Neuronal stem cell (in vitro differentiated cells): ENCODE results near the gene YTHDF1.

Experiments used
- DNase-seq: peaks from one replicate; pipeline ENCODE4 v3.0.0-alpha.2; 2013; ENCODE audit warnings: low spot score
- H2AFZ ChIP-seq: one replicate; pipeline ENCODE4 v1.6.1; 2013; ENCODE audit warnings: mild to moderate bottlenecking, low read length, inconsistent platforms
- H2AK5ac ChIP-seq: 2 replicates; pipeline ENCODE4 v1.6.1; 2013; ENCODE audit warnings: low read depth, mild to moderate bottlenecking, inconsistent platforms, low read length, moderate library complexity, mixed read lengths
- H2BK120ac ChIP-seq: 2 replicates; pipeline ENCODE4 v1.6.1; 2013; ENCODE audit warnings: low read depth, mild to moderate bottlenecking, inconsistent platforms, low read length, moderate library complexity, mixed read lengths
- H2BK12ac ChIP-seq: one replicate; pipeline ENCODE4 v1.6.1; 2013; ENCODE audit warnings: low read length, inconsistent platforms
- H2BK15ac ChIP-seq: 2 replicates; pipeline ENCODE4 v1.6.1; 2013; ENCODE audit warnings: mild to moderate bottlenecking, low read length, inconsistent platforms, mixed read lengths
- H2BK5ac ChIP-seq: one replicate; pipeline ENCODE4 v1.6.1; 2013; ENCODE audit warnings: inconsistent platforms, mild to moderate bottlenecking, low read length, moderate library complexity
- H3K14ac ChIP-seq: one replicate; pipeline ENCODE4 v1.6.1; 2013; ENCODE audit warnings: low read length, inconsistent platforms
- H3K18ac ChIP-seq: 2 replicates; pipeline ENCODE4 v1.6.1; 2013; ENCODE audit warnings: low read length, inconsistent platforms
- H3K23ac ChIP-seq: 2 replicates; pipeline ENCODE4 v1.6.1; 2013; ENCODE audit warnings: low read depth, mild to moderate bottlenecking, mixed read lengths, low read length, inconsistent platforms; ENCODE audit not compliant: poor library complexity
- H3K27ac ChIP-seq: replicated peaks from 3 replicates; pipeline ENCODE4 v1.5.1; 2013; ENCODE audit warnings: low read length, inconsistent platforms
- H3K27me3 ChIP-seq, 3 experiments: 2 replicates each; pipeline ENCODE4 v1.6.1; 2013; ENCODE audit warnings: low read length in 3 of 3, mild to moderate bottlenecking in 2 of 3, inconsistent platforms in 1 of 3, low read depth in 1 of 3, mixed read lengths in 1 of 3, moderate library complexity in 1 of 3; ENCODE audit not compliant: control insufficient read depth in 3 of 3, insufficient read depth in 3 of 3
- H3K36me3 ChIP-seq, 2 donors: replicated peaks in 1 of 2; 2 replicates each; pipeline ENCODE4 v1.6.1; 2013; ENCODE audit warnings: low read length in 2 of 2; ENCODE audit not compliant: control insufficient read depth in 2 of 2, insufficient read depth in 2 of 2
- H3K4ac ChIP-seq: 2 replicates; pipeline ENCODE4 v1.6.1; 2013; ENCODE audit warnings: inconsistent platforms, mild to moderate bottlenecking, low read length, moderate library complexity
- H3K4me1 ChIP-seq, 2 donors: 1 replicate in 1 of 2; 2 replicates in 1 of 2; pipeline ENCODE4 v1.6.1; 2013; ENCODE audit warnings: low read length in 2 of 2, low read depth in 1 of 2; ENCODE audit not compliant: control insufficient read depth in 2 of 2, insufficient read depth in 1 of 2
- H3K4me2 ChIP-seq: one replicate; pipeline ENCODE4 v1.6.1; 2013; ENCODE audit warnings: mild to moderate bottlenecking, low read length, inconsistent platforms; ENCODE audit not compliant: insufficient read depth, poor library complexity, severe bottlenecking
- H3K4me3 ChIP-seq, 2 donors: 2 replicates each; pipeline ENCODE4 v1.5.1; 2013; ENCODE audit warnings: low read length in 2 of 2, mild to moderate bottlenecking in 2 of 2, inconsistent platforms in 1 of 2, moderate library complexity in 1 of 2
- H3K79me1 ChIP-seq: one replicate; pipeline ENCODE4 v1.6.1; 2013; ENCODE audit warnings: low read depth, mild to moderate bottlenecking, inconsistent platforms, low read length, moderate library complexity
- H3K9ac ChIP-seq: one replicate; pipeline ENCODE4 v1.6.1; 2013; ENCODE audit warnings: mild to moderate bottlenecking, low read depth, low read length, inconsistent platforms; ENCODE audit not compliant: poor library complexity
- H3K9me3 ChIP-seq, 2 donors: replicated peaks in 1 of 2; 2 replicates each; pipeline versions ENCODE3 to v1.6.1; 2013; ENCODE audit warnings: low read length in 2 of 2, mild to moderate bottlenecking in 2 of 2, inconsistent platforms in 1 of 2, low read depth in 1 of 2, mixed read lengths in 1 of 2, moderate library complexity in 1 of 2; ENCODE audit not compliant: control insufficient read depth in 2 of 2, insufficient read depth in 1 of 2
- H4K8ac ChIP-seq: one replicate; pipeline ENCODE4 v1.6.1; 2013; ENCODE audit warnings: low read depth, mild to moderate bottlenecking, inconsistent platforms, low read length, moderate library complexity
- H4K91ac ChIP-seq: one replicate; pipeline ENCODE4 v1.6.1; 2013; ENCODE audit warnings: low read length, low read depth, mild to moderate bottlenecking, inconsistent platforms; ENCODE audit not compliant: poor library complexity
- WGBS, 2 donors: extraction: QIAGEN DNeasy Blood & Tissue Kit; methylation state at CpG; one replicate each; pipeline ENCODE4 v1.1.7; 2013; ENCODE audit warnings: missing lambda C conversion rate in 2 of 2, mixed read lengths in 1 of 2; ENCODE audit not compliant: insufficient read length in 2 of 2, insufficient replicate concordance in 1 of 2; ENCODE audit errors: extremely low coverage in 2 of 2; 5-methylcytosine and 5-hydroxymethylcytosine counted together

YTHDF1 gene

DNA sequence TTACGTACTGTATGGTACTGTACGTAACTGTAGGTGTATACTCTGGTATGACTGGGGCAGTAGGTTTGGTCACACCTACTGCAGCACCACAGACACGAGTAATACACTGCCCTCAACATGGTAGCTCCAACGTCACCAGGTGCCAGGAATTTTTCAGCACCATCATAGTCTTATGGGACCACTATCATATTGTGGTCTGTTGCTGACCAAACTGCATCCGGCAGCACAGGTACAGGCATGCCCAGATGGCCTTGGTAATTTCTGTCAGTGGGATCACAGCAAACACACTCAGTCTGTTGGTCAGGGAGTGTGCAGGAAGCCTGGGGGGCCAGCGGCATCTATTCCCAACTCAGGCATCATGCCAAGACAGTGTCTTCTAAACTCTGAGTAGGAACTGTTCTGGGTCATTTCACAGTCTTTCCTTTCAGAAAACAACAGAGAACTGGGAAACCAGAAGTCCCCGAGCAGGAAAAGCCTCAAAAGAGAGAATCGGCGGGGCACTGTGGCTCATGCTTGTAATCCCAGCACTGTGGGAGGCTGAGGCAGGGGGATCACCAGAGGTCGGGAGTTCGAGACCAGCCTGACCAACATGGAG lies 5.8 kb downstream of the YTHDF1 start:
- Histone ChIP-seq H2BK120ac (no peak overlapping the region), H4K8ac (no peak overlapping the region), H3K79me1 (no peaks in the 10 kb centered on the region), H2BK15ac (no peak overlapping the region), H3K9ac (peak overlapping the region; percentile 70), H3K27me3 (no peaks in the 10 kb centered on the region), H3K36me3 (peaks cover 46 to 95% of the 10 kb centered on the region in 2 donors), H3K14ac (no peak overlapping the region), H3K23ac (no peak overlapping the region), H2BK12ac (no peak overlapping the region), H3K18ac (no peak overlapping the region), H2AFZ (no peak overlapping the region), H3K4me3 (no peak overlapping the region), H3K9me3 (no peaks in the 10 kb centered on the region), H3K4ac (no peak overlapping the region), H2AK5ac (no peak overlapping the region), H2BK5ac (no peak overlapping the region), H4K91ac (no peak overlapping the region), H3K27ac (no peak overlapping the region), H3K4me2 (no peak overlapping the region), H3K4me1 (peaks cover 2 to 6% of the 10 kb centered on the region in 2 donors)
- WGBS, 2 donors, result no CpG with 5 or more reads among the region's 11 CpGs
- DNase-seq, result no peak

DNA sequence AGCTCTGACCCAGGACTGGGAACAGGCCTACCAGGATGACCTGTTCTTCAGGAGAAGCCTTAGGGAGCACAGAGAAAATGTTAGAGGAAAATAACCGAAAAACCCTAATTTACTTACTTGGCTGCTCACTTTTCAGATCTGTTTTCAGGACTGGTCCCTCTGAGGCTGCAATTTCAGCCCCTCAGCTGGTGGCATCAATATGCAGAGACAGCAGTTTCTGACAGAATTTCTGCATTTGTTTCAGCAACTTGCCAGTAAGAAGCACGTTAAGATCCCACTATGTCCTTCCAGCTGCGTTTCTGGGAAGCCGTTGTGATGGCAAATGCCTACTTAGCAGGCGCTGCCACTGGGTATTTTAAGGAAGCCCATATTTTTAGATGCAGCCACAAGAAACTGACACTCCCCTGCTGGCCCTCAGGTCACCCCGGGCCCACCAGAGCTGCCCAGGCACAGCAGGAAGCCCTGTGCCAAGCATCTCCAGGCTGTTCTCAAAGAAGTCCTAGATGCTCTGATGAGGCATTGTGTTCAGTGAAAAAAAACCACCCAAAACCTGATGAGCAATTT lies 7.5 kb downstream of the YTHDF1 start:
- H4K8ac ChIP-seq, result no peak overlapping the region
- H4K91ac ChIP-seq, result no peak overlapping the region
- H2BK12ac ChIP-seq, result no peak overlapping the region
- no peak overlapping the region for H3K18ac ChIP-seq
- no peaks in the 10 kb centered on the region for H3K9me3 ChIP-seq
- H3K36me3 ChIP-seq, result peaks cover 54 to 95% of the 10 kb centered on the region in 2 donors
- peaks cover 3% of the 10 kb centered on the region for H3K79me1 ChIP-seq
- H2BK15ac ChIP-seq, result no peak overlapping the region
- no peak overlapping the region for H3K4ac ChIP-seq
- H3K27me3 ChIP-seq, result no peaks in the 10 kb centered on the region
- H3K23ac ChIP-seq, result no peak overlapping the region
- no peaks in the 10 kb centered on the region for H3K4me1 ChIP-seq
- H2AFZ ChIP-seq, result no peak overlapping the region
- no peak overlapping the region for H3K4me3 ChIP-seq
- H2BK120ac ChIP-seq, result no peak overlapping the region
- H3K27ac ChIP-seq, result no peak overlapping the region
- H2AK5ac ChIP-seq, result no peak overlapping the region
- no peak for DNase-seq
- H3K9ac ChIP-seq, result no peak overlapping the region
- no CpG with 5 or more reads among the region's 6 CpGs for WGBS, 2 donors
- H2BK5ac ChIP-seq, result no peak overlapping the region
- H3K4me2 ChIP-seq, result no peak overlapping the region
- no peak overlapping the region for H3K14ac ChIP-seq

DNA sequence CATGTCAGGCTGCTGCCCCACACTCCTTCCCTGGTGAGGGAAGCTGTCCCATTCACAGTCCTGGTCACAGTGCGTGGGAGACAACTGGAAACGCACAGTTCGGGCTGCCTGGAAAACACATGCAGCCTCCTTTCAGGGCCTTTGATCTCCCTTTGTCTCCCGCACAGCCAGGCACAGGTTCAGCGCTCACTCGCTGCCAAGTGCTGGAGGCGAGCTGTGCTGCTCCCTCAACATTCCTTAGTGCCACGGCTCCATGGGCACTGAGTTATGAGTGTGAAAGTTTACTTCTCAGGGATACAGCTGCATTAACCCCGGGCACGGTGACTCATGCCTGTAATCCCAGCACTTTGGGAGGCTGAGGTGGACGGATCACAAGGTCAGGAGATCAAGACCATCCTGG lies 9.1 kb downstream of the YTHDF1 start:
- Histone ChIP-seq H2BK120ac (no peak overlapping the region), H2BK15ac (no peak overlapping the region), H3K4me3 (no peak overlapping the region), H4K91ac (no peak overlapping the region), H3K9me3 (no peaks in the 10 kb centered on the region), H3K18ac (no peak overlapping the region), H2AFZ (no peak overlapping the region), H3K79me1 (peaks cover 6% of the 10 kb centered on the region), H3K27ac (no peak overlapping the region), H3K4me2 (no peak overlapping the region), H4K8ac (no peak overlapping the region), H3K9ac (no peak overlapping the region), H3K14ac (no peak overlapping the region), H3K4me1 (no peaks in the 10 kb centered on the region), H3K27me3 (no peaks in the 10 kb centered on the region), H2AK5ac (no peak overlapping the region), H2BK5ac (no peak overlapping the region), H3K23ac (no peak overlapping the region), H3K4ac (no peak overlapping the region), H2BK12ac (no peak overlapping the region), H3K36me3 (peaks cover 57 to 95% of the 10 kb centered on the region in 2 donors)
- DNase-seq, result no peak
- WGBS, 2 donors, result no CpG with 5 or more reads among the region's 11 CpGs

DNA sequence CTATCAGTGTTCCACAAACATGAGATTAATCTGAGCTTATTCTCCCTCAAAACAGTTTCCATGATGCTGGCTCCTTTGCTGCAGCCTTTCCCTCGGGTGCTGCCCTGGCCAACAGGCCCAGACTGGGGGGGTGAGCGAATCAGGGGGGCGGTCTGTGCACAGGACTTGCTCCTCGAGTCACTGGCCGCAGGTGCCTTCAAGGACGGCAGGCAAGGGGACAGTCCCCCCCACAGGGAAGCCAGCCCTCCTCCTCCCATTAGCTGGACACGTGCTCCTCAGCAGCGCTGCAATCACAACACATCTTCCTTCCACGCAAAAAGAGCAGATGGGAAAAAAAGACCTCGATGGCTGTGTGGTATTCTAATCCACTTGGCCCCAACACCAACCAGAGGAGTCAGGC lies 10.0 kb downstream of the YTHDF1 start:
- no peak overlapping the region for H2AK5ac ChIP-seq
- no CpG with 5 or more reads among the region's 10 CpGs for WGBS, 2 donors

More for the DNA sequence above, 10.0 kb downstream of the YTHDF1 start:
- Histone ChIP-seq H3K9me3 (no peaks in the 10 kb centered on the region), H3K18ac (no peak overlapping the region), H2BK12ac (no peak overlapping the region), H3K36me3 (peaks cover 57 to 95% of the 10 kb centered on the region in 2 donors), H3K4me2 (no peak overlapping the region), H3K4ac (no peak overlapping the region), H3K4me3 (no peak overlapping the region), H3K23ac (no peak overlapping the region), H3K27me3 (no peaks in the 10 kb centered on the region), H3K14ac (no peak overlapping the region), H3K79me1 (peaks cover 6% of the 10 kb centered on the region), H2BK120ac (no peak overlapping the region), H4K91ac (no peak overlapping the region), H4K8ac (no peak overlapping the region), H3K4me1 (no peaks in the 10 kb centered on the region), H2AFZ (no peak overlapping the region), H2BK15ac (no peak overlapping the region), H2BK5ac (no peak overlapping the region), H3K9ac (no peak overlapping the region), H3K27ac (no peak overlapping the region)
- DNase-seq, result no peak
